HCT116 (cell line): ENCODE results near the gene RNF207. TPM values are rescaled to one million over a fixed set of nuclear protein-coding genes. Genes with fewer than 3 reads are reported as not detected.

Experiments used
- ATAC-seq: fragments of 200-7000 bp; cut with Tn5 transposase; 2 replicates; pipeline ENCODE4 v1.9.1; 2020; ENCODE audit warnings: mild to moderate bottlenecking, moderate library complexity
- BruUV-seq: library from RNA; stranded (reverse); fragments of 400-500 nt; replicated peaks from 2 replicates; lab custom pipeline; 2021; lab: Mats Ljungman, UMichigan
- CTCF ChIA-PET: fragments of 300-600 bp; sonication (Branson Sonifier 250); formaldehyde crosslinking; loops from one replicate; lab custom pipeline; 2021; ENCODE audit warnings: antibody characterized with exemption; lab: Charles Lee
- POLR2A ChIA-PET: fragments of 300-600, 350-600 bp; sonication (Branson Sonifier 250); formaldehyde crosslinking; loops from one replicate; lab custom pipeline; 2021; ENCODE audit warnings: antibody characterized with exemption; lab: Charles Lee
- RAD21 ChIA-PET, 2 experiments: fragments of 300-600 bp; sonication (Branson Sonifier 250); formaldehyde crosslinking; loops; one replicate each; lab custom pipeline; 2023; ENCODE audit warnings: low total read pairs in 2 of 2; ENCODE audit not compliant: uncharacterized antibody in 2 of 2, unreplicated experiment in 2 of 2, low non-redundant PET in 1 of 2; lab: Charles Lee
- DNase-seq: peaks from one replicate; pipeline ENCODE4 v3.0.0-alpha.2; 2010; ENCODE audit warnings: low read depth, low spot score
- H2AFZ ChIP-seq: fragments of 200-600 bp; shearing (Covaris generic), sonication (generic); 2 replicates; pipeline ENCODE4 v1.6.1; 2017; ENCODE audit warnings: low read depth, mixed run types, mixed read lengths, antibody characterized with exemption, low read length; ENCODE audit not compliant: poor library complexity, severe bottlenecking
- H3K27ac ChIP-seq: 2 replicates; pipeline ENCODE4 v1.5.1; 2012; ENCODE audit warnings: low read depth, low read length
- H3K27me3 ChIP-seq: fragments of 200-600 bp; sonication (generic); 2 replicates; pipeline ENCODE4 v1.6.1; 2016; ENCODE audit warnings: mixed run types, low read length, mixed read lengths; ENCODE audit not compliant: insufficient read depth
- H3K36me3 ChIP-seq, 2 experiments: fragments of 200-500 bp in 1 of 2; fragments of 200-600 bp in 1 of 2; sonication (Bioruptor generic) in 1 of 2; sonication (generic) in 1 of 2; 2 replicates each; pipeline versions ENCODE4 v1.5.1 to v1.6.1; 2014 to 2016; ENCODE audit warnings: low read length in 2 of 2, inconsistent platforms in 1 of 2, mixed read lengths in 1 of 2, mixed run types in 1 of 2; ENCODE audit not compliant: insufficient read depth in 2 of 2, control insufficient read depth in 1 of 2
- H3K4me1 ChIP-seq, 2 experiments: fragments of 200-600 bp in 1 of 2; sonication (generic) in 1 of 2; 2 replicates each; pipeline versions ENCODE4 v1.5.1 to v1.6.1; 2012 to 2017; ENCODE audit warnings: low read length in 2 of 2, inconsistent platforms in 1 of 2, mild to moderate bottlenecking in 1 of 2, mixed read lengths in 1 of 2, mixed run types in 1 of 2, moderate library complexity in 1 of 2; ENCODE audit not compliant: insufficient read depth in 2 of 2, control insufficient read depth in 1 of 2
- H3K4me2 ChIP-seq: fragments of 200-600 bp; sonication (generic); 2 replicates; pipeline ENCODE4 v1.6.1; 2017; ENCODE audit warnings: mixed run types, low read length, mixed read lengths
- H3K4me3 ChIP-seq, 2 experiments: fragments of 200-600 bp in 1 of 2; sonication (generic) in 1 of 2; replicated peaks in 1 of 2; 2 replicates each; pipeline ENCODE4 v1.5.1; 2011 to 2016; ENCODE audit warnings: low read length in 2 of 2, control low read depth in 1 of 2, low read depth in 1 of 2, mild to moderate bottlenecking in 1 of 2, mixed read lengths in 1 of 2, mixed run types in 1 of 2
- H3K79me2 ChIP-seq: fragments of 200-600 bp; sonication (generic); 2 replicates; pipeline ENCODE4 v1.6.1; 2017; ENCODE audit warnings: mild to moderate bottlenecking, mixed run types, low read length, moderate library complexity, mixed read lengths; ENCODE audit not compliant: insufficient read depth
- H3K9ac ChIP-seq: fragments of 200-600 bp; sonication (generic); 2 replicates; pipeline ENCODE4 v1.6.1; 2016; ENCODE audit warnings: low read length, mixed read lengths
- H3K9me2 ChIP-seq: fragments of 200-600 bp; sonication (generic), shearing (Covaris generic); 2 replicates; pipeline ENCODE4 v1.6.1; 2017; ENCODE audit warnings: mixed run types, mild to moderate bottlenecking, moderate library complexity; ENCODE audit not compliant: insufficient read depth
- H3K9me3 ChIP-seq, 2 experiments: fragments of 200-500 bp in 1 of 2; fragments of 200-600 bp in 1 of 2; sonication (Bioruptor generic) in 1 of 2; sonication (generic) in 1 of 2; 2 replicates each; pipeline ENCODE4 v1.6.1; 2014 to 2017; ENCODE audit warnings: low read length in 2 of 2, mixed read lengths in 2 of 2, inconsistent platforms in 1 of 2, low read depth in 1 of 2, mild to moderate bottlenecking in 1 of 2, mixed run types in 1 of 2, moderate library complexity in 1 of 2; ENCODE audit not compliant: control insufficient read depth in 1 of 2, insufficient read depth in 1 of 2
- H4K20me1 ChIP-seq: fragments of 200-600 bp; sonication (generic), shearing (Covaris generic); 2 replicates; pipeline ENCODE4 v1.6.1; 2017; ENCODE audit warnings: mixed run types, mild to moderate bottlenecking, moderate library complexity; ENCODE audit not compliant: insufficient read depth
- CEBPB ChIP-seq: IDR thresholded peaks from 2 replicates; pipeline ENCODE4 v1.6.1; 2012; ENCODE audit warnings: low read depth
- ELF1 ChIP-seq: IDR thresholded peaks from 2 replicates; pipeline ENCODE4 v1.6.1; 2012; ENCODE audit warnings: low read depth, borderline replicate concordance
- EZH2phosphoT487 ChIP-seq: fragments of 200-600 bp; IDR thresholded peaks from 2 replicates; pipeline ENCODE4 v1.6.1; 2018; ENCODE audit warnings: antibody characterized with exemption, borderline replicate concordance
- FOSL1 ChIP-seq: IDR thresholded peaks from 2 replicates; pipeline ENCODE4 v1.6.1; 2012; ENCODE audit warnings: low read depth
- JUND ChIP-seq: IDR thresholded peaks from 2 replicates; pipeline ENCODE4 v1.6.1; 2012
- POLR2AphosphoS5 ChIP-seq: IDR thresholded peaks from 2 replicates; pipeline ENCODE4 v1.6.1; 2011; ENCODE audit warnings: mild to moderate bottlenecking, low read depth, low read length, moderate library complexity
- SIN3A ChIP-seq: IDR thresholded peaks from 2 replicates; pipeline ENCODE4 v1.6.1; 2012; ENCODE audit warnings: low read depth
- SP1 ChIP-seq: IDR thresholded peaks from 2 replicates; pipeline ENCODE4 v1.6.1; 2012; ENCODE audit warnings: low read depth
- TCF7L2 ChIP-seq: IDR thresholded peaks from 2 replicates; pipeline ENCODE4 v1.7.0; 2011; ENCODE audit warnings: borderline replicate concordance, inconsistent platforms; ENCODE audit not compliant: insufficient read depth, insufficient read length; ENCODE audit errors: extremely low read depth
- YY1 ChIP-seq: IDR thresholded peaks from 2 replicates; pipeline ENCODE4 v1.6.1; 2011; ENCODE audit warnings: low read length, low read depth, moderate library complexity, mild to moderate bottlenecking; ENCODE audit not compliant: insufficient replicate concordance; ENCODE audit errors: extremely low read depth
- ZFX ChIP-seq: fragments of 450-650 bp; IDR thresholded peaks from 2 replicates; pipeline ENCODE4 v1.6.1; 2017
- intact Hi-C: fragments of 100-400 bp; cut with micrococcal nuclease; formaldehyde crosslinking; loops from 2 replicates; pipeline ENCODE4 v1.10.0; 2022
- total RNA-seq: library from RNA; stranded (reverse); gene quantifications from one replicate; pipeline ENCODE4 v1.2.1, GENCODE V29; 2021; ENCODE audit not compliant: unreplicated experiment
- TF ChIP-seq, protein P1 (sequence below): IDR thresholded peaks from 2 replicates; pipeline ENCODE4 v1.6.1; 2011; ENCODE audit warnings: mild to moderate bottlenecking, low read length, moderate library complexity; ENCODE audit not compliant: insufficient replicate concordance; ENCODE audit errors: extremely low read depth
- TF ChIP-seq, protein P2 (sequence below): IDR thresholded peaks from 2 replicates; pipeline ENCODE4 v1.6.1; 2012; ENCODE audit warnings: low read depth
- TF ChIP-seq, protein P3 (sequence below), 3 experiments: fragments of 200-600 bp in 1 of 3; sonication (generic) in 1 of 3; IDR thresholded peaks in 2 of 3; conservative IDR thresholded peaks in 1 of 3; 2 replicates each; pipeline ENCODE4 v1.5.1; 2012 to 2017; ENCODE audit warnings: low read depth in 2 of 3, low read length in 2 of 3, antibody characterized with exemption in 1 of 3, borderline replicate concordance in 1 of 3, control low read depth in 1 of 3, mild to moderate bottlenecking in 1 of 3, mixed read lengths in 1 of 3, mixed run types in 1 of 3, moderate library complexity in 1 of 3; ENCODE audit not compliant: insufficient read depth in 1 of 3

The RNF207 gene
- total RNA-seq, 1 experiment from 2014 or later: 61.2 TPM

DNA sequence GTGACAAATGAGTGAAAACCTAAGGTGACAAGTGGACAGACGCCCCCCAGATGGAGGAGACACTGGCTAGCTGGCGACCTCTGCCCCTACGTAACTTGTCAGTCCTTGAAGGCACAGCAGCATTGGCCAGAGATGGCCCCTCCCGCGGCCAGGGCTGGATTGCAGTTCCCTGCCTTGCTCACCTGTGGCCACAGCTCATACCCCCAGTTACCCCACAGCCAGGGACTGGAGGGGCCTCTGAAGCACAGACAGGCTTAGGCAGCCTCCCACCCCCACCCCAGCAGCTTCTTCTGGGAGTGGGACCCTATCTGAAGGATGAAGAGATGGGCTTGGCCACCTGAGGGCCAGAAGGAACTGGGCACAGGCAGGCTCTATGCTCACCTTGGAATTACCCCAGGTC is 41.7 kb downstream of the RNF207 start:
- intact Hi-C loops: loop anchor here (2.0 to 5.0 kb wide), 3 partner anchors 191 to 960 kb away; no protein-coding TSS in a partner anchor
- H3K27me3 ChIP-seq: no peaks in the 10 kb centered on the region
- RAD21 ChIA-PET: interaction anchor here (0.9 to 2.8 kb wide), 2 partner anchors 96 to 158 kb away, joined by 4 to 10 read pairs; no protein-coding TSS in a partner anchor
- TF ChIP-seq SIN3A: no peak
- TF ChIP-seq ELF1: no peak
- TF ChIP-seq ZFX: no peak
- TF ChIP-seq JUND: no peak
- TF ChIP-seq SP1: no peak
- TF ChIP-seq EZH2phosphoT487: no peak
- TF ChIP-seq, protein P1, sequence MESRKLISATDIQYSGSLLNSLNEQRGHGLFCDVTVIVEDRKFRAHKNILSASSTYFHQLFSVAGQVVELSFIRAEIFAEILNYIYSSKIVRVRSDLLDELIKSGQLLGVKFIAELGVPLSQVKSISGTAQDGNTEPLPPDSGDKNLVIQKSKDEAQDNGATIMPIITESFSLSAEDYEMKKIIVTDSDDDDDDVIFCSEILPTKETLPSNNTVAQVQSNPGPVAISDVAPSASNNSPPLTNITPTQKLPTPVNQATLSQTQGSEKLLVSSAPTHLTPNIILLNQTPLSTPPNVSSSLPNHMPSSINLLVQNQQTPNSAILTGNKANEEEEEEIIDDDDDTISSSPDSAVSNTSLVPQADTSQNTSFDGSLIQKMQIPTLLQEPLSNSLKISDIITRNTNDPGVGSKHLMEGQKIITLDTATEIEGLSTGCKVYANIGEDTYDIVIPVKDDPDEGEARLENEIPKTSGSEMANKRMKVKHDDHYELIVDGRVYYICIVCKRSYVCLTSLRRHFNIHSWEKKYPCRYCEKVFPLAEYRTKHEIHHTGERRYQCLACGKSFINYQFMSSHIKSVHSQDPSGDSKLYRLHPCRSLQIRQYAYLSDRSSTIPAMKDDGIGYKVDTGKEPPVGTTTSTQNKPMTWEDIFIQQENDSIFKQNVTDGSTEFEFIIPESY: no peak
- TF ChIP-seq, protein P2, sequence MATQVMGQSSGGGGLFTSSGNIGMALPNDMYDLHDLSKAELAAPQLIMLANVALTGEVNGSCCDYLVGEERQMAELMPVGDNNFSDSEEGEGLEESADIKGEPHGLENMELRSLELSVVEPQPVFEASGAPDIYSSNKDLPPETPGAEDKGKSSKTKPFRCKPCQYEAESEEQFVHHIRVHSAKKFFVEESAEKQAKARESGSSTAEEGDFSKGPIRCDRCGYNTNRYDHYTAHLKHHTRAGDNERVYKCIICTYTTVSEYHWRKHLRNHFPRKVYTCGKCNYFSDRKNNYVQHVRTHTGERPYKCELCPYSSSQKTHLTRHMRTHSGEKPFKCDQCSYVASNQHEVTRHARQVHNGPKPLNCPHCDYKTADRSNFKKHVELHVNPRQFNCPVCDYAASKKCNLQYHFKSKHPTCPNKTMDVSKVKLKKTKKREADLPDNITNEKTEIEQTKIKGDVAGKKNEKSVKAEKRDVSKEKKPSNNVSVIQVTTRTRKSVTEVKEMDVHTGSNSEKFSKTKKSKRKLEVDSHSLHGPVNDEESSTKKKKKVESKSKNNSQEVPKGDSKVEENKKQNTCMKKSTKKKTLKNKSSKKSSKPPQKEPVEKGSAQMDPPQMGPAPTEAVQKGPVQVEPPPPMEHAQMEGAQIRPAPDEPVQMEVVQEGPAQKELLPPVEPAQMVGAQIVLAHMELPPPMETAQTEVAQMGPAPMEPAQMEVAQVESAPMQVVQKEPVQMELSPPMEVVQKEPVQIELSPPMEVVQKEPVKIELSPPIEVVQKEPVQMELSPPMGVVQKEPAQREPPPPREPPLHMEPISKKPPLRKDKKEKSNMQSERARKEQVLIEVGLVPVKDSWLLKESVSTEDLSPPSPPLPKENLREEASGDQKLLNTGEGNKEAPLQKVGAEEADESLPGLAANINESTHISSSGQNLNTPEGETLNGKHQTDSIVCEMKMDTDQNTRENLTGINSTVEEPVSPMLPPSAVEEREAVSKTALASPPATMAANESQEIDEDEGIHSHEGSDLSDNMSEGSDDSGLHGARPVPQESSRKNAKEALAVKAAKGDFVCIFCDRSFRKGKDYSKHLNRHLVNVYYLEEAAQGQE: no peak
- no peak for TF ChIP-seq POLR2AphosphoS5
- TF ChIP-seq, protein P3, sequence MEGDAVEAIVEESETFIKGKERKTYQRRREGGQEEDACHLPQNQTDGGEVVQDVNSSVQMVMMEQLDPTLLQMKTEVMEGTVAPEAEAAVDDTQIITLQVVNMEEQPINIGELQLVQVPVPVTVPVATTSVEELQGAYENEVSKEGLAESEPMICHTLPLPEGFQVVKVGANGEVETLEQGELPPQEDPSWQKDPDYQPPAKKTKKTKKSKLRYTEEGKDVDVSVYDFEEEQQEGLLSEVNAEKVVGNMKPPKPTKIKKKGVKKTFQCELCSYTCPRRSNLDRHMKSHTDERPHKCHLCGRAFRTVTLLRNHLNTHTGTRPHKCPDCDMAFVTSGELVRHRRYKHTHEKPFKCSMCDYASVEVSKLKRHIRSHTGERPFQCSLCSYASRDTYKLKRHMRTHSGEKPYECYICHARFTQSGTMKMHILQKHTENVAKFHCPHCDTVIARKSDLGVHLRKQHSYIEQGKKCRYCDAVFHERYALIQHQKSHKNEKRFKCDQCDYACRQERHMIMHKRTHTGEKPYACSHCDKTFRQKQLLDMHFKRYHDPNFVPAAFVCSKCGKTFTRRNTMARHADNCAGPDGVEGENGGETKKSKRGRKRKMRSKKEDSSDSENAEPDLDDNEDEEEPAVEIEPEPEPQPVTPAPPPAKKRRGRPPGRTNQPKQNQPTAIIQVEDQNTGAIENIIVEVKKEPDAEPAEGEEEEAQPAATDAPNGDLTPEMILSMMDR (IDR thresholded peaks at IDR 0.05 in 2 of 3, conservative IDR thresholded peaks at IDR 0.05 in 1 of 3; ENCODE audit: borderline replicate concordance in 1 of 3, insufficient read depth in 1 of 3, low read depth in 2 of 3, low read length in 2 of 3): no peak
- no peak for TF ChIP-seq TCF7L2
- no peak for TF ChIP-seq CEBPB
- TF ChIP-seq YY1: no peak
- no peak for TF ChIP-seq FOSL1
- no peak overlapping the region for H3K4me3 ChIP-seq
- CTCF ChIA-PET: interaction anchor here (1.6 to 5.0 kb wide), 7 partner anchors 10 to 192 kb away, joined by 4 to 39 read pairs (median 29); partner anchors contain the start of genes ICMT and RNF207
- no peaks in the 10 kb centered on the region for H3K9me3 ChIP-seq
- ATAC-seq (no peak), DNase-seq (no peak)
- H3K4me1 ChIP-seq: peaks cover 17 to 38% of the 10 kb centered on the region in 2 experiments; a peak in 3 of 4 replicates
- H3K36me3 ChIP-seq: no peaks in the 10 kb centered on the region
- no peak overlapping the region for H2AFZ ChIP-seq
- no peaks in the 10 kb centered on the region for H3K79me2 ChIP-seq
- H3K4me2 ChIP-seq: no peak overlapping the region
- TSS peak; percentile 38 for BruUV-seq
- no peaks in the 10 kb centered on the region for H3K9me2 ChIP-seq
- H3K9ac ChIP-seq: no peak overlapping the region
- POLR2A ChIA-PET: no interaction called here
- no peaks in the 10 kb centered on the region for H4K20me1 ChIP-seq
- no peak overlapping the region for H3K27ac ChIP-seq
